GM19395 (cell line): ENCODE measurements around the gene SPATA31D1.

ENCODE experiments used
- ATAC-seq: cut with Tn5 transposase; IDR thresholded peaks from one replicate; pipeline ENCODE4 v1.9.1; 2021; ENCODE audit warnings: mild to moderate bottlenecking, moderate library complexity; ENCODE audit not compliant: unreplicated experiment

The SPATA31D1 gene

DNA sequence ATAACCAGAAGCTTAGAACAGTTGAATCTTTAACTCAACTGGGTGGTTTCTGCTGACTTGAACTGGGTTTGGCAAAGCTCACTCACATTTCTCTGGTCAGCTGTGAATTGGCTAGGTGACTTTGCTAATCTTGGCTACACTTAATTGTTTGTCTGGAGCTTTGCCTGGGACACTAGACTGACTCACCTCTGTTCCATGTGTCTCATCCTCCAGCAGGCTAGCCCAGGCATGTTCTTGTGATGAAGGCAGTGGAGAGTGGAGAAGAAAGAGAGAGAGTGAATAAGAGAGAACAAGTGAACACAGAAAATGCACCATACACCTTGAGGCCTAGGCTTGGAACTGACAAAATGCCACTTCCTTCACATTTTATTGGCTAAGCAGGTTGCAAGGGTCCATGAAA is 32.6 kb downstream of the SPATA31D1 start:
- no peak for ATAC-seq

DNA sequence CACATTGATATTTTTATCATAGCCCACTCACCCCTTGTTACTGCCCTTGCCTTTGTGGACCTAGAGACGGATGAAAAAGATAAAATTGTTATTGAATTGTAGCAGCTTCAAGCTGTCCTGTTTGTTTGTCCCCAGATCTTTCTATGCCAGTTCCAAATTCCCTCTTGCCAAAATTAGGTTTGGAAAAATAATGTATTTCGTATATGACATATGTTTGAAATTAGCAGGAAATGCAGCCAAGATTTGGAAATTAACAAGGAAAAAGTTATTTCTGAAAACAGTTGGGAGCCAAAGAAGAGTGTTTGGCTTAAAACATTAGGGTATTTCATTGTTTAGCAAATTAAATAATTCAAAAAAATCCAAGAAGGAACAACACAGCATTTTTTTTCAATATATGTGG is 33.5 kb downstream of the SPATA31D1 start:
- ATAC-seq, result no peak

DNA sequence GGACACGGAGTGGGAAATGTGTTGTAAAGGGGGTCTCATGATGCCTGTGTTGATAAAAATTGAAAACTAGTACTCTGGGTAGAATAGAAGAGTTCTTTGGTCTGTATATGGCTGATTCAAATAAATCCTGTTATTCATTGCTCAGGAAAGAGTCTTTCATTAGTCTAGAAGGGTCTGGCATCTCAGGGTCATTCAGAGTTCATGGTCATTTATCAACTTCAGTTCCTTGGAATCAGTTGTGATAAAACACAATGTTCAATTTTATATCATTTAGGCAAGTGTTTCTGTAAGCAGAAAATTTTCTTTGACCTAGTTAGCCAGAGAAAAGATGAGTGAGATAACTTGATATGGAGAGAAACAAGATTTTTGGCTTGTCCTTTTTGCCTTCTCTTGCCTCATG is 36.3 kb downstream of the SPATA31D1 start:
- ATAC-seq, result no peak

DNA sequence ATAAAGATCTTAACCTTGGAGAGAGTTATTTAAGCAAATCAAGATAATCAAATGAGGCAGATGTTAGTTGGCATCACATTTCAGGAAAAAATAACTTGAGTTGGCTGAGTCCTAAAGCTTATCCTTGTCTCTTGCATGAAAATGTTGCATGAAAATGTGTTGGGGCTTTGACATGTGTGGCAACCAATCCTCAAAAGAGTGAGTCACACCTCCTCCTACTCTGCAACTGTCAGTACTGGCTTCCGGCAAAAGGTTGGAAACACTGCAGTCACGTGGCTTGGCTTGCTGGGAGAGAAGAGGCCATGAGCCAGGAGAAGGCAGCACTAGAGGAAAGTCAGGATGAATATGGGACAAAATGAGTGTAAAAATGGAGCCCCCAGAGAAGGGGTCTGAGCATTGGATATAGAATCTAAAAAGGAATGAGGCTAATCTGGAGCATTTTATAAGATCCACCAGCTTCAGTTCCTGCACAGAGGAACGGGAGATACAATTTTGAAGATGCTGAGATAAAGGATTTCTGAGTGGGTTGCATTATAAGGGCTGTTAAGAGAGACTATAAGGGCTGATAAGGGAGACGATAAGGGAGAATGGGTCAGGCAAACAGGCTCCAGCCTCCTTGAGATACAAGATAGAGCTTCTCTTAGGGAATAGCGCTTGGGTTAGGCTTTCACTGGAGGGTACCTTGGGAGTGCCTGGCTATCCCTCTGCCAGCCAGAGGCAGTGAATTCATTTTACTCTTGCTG is 43.1 kb downstream of the SPATA31D1 start:
- no peak for ATAC-seq

DNA sequence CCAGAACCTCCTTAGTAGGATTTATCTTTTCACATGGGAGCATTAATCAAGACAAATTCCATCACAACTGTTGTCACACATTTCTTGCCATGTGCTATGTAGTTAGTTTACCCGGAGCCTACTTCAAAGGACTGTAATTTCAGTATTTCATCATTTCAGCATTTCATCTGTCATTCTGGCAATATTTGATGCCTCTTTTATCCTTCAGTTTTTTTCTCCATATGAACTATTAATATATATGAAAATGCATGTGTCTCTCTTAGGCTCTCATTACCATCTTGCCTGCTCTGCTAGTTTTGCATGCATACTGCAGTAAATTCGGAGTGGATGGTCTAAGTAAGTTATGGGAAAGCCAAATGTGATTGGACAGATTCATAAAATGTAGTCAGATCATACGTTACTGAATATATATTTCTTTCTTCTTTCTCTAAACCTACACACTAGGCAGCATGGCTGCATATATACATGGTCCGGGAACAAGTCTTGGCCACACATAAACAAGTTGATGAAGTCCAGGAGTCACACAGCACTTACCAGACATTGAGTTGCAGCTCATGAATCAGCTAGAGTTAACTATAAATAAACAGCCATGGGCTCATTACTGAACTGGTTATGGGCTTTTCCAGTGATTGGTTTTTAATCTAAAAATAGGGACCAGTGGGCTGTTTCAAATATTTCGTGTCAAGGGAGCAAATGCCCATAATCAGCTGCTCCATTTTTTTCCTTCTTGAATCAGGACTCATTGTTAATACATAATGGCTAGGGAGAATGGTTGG is 46.6 kb downstream of the SPATA31D1 start:
- ATAC-seq, result no peak

DNA sequence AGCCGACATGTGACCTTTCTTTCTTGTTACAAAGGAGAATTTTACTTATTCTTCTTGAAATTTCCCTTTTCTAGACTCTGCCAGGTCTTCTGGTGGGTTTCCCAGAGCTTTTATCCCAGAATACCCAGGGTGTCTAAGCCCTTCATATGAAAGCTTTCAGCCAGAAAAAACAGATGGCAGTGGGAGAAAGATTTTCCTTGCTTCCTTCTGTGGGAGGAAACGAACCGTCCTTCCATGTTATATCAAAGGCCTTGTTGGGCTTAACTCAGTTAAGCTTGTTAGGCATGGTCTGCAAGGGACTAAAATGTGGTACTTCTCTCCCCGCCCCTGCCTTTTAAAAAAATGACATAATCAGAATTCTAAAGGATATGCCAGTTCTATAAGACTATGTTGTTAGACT is 47.5 kb downstream of the SPATA31D1 start:
- no peak for ATAC-seq

DNA sequence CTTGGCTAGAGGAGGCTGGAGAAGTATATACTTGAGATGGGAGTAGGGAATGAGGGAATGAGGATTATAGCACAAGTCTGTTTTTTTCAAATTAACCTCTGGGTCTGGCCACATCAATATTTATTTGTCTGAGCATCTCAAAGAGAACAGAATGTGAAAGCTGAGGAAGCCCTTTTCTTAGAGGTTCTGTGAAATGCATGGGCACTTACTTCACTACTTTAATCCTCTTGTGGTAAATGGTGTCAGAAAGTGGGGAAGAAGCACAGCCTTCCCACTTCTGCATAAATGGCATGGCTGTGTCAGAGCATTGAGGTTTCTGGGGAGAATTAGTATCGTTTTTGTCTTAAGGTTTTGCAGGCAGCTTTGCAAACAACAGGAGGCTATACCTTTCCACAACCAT is 48.6 kb downstream of the SPATA31D1 start:
- no peak for ATAC-seq

DNA sequence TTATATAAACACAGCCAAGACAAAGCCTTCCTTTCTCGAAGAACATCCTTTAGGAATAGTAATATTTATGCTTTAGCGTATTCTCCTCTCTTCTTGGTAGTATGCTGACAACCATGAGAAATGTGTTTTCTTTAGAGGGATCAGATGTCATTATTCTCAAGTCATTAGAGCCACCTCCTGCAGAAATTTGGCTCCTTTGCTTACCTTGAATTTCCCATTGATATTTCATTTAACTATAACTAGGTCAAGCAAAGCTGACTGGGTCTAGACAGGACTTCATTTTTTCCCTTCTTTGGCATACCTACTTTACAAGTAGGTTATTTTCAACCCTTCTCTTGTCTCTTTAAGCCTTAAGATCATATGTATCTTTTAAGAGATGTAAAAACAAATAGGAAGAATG is 50.3 kb downstream of the SPATA31D1 start:
- ATAC-seq, result no peak
